ENCODE data around the gene NUDT16L1. TPM values are rescaled to one million over a fixed set of nuclear protein-coding genes. Genes with fewer than 3 reads are reported as not detected.

The NUDT16L1 gene
- total and polyA plus RNA-seq, 2 donors (not counting 1 experiment from before 2014, with no cell fraction given), result 14.0 to 21.5 TPM

- Histone ChIP-seq H3K9me3 (ENCODE audit: control insufficient read depth, insufficient read depth, low read depth, low read length) (no peaks in the 10 kb centered on the region), H3K4me3 (replicated peaks in 1 of 4; ENCODE audit: control extremely low read depth in 1 of 4, insufficient read depth in 1 of 4, low read depth in 3 of 4, low read length in 4 of 4) (no peak overlapping the region), H3K27me3 (ENCODE audit: control insufficient read depth, insufficient read depth, low read length) (no peaks in the 10 kb centered on the region), H3K27ac (ENCODE audit: insufficient read depth, low read length) (no peak overlapping the region), H3K79me2 (ENCODE audit: control insufficient read depth, insufficient read depth, low read length) (no peaks in the 10 kb centered on the region), H4K20me1 (ENCODE audit: control insufficient read depth, extremely low read depth, insufficient read depth, low read length) (no peaks in the 10 kb centered on the region), H2AFZ (ENCODE audit: low read length) (no peak overlapping the region), H3K4me1 (ENCODE audit: control insufficient read depth, extremely low read depth, insufficient read depth, low read length) (no peaks in the 10 kb centered on the region), H3K9ac (ENCODE audit: insufficient read depth, low read length) (no peak overlapping the region), H3K36me3 (ENCODE audit: control insufficient read depth, insufficient read depth, low read length) (peaks cover 26% of the 10 kb centered on the region), H3K4me2 (ENCODE audit: extremely low read depth, insufficient read depth, low read length) (no peak overlapping the region)
- TF ChIP-seq CTCF (conservative IDR thresholded peaks at IDR 0.05 in 1 of 2, IDR thresholded peaks at IDR 0.05 in 1 of 2; ENCODE audit: low read depth in 1 of 2, low read length in 2 of 2) (no peak), EZH2 (IDR thresholded peaks at IDR 0.05; ENCODE audit: low read length, missing control alignments) (no peak)
- no peak for DNase-seq (ENCODE audit: low read depth in 2 of 2)
Measured at GRCh38 chr16:4683255-4684057, 9.9 kb upstream of the NUDT16L1 start.

- Histone ChIP-seq H2AFZ (ENCODE audit: low read length) (no peak overlapping the region), H3K4me3 (replicated peaks in 1 of 4; ENCODE audit: control extremely low read depth in 1 of 4, insufficient read depth in 1 of 4, low read depth in 3 of 4, low read length in 4 of 4) (no peak overlapping the region), H3K27ac (ENCODE audit: insufficient read depth, low read length) (no peak overlapping the region), H3K9ac (ENCODE audit: insufficient read depth, low read length) (no peak overlapping the region), H3K79me2 (ENCODE audit: control insufficient read depth, insufficient read depth, low read length) (no peaks in the 10 kb centered on the region), H3K9me3 (ENCODE audit: control insufficient read depth, insufficient read depth, low read depth, low read length) (no peaks in the 10 kb centered on the region), H3K4me1 (ENCODE audit: control insufficient read depth, extremely low read depth, insufficient read depth, low read length) (no peaks in the 10 kb centered on the region), H3K4me2 (ENCODE audit: extremely low read depth, insufficient read depth, low read length) (no peak overlapping the region), H3K36me3 (ENCODE audit: control insufficient read depth, insufficient read depth, low read length) (peaks cover 29% of the 10 kb centered on the region), H4K20me1 (ENCODE audit: control insufficient read depth, extremely low read depth, insufficient read depth, low read length) (no peaks in the 10 kb centered on the region), H3K27me3 (ENCODE audit: control insufficient read depth, insufficient read depth, low read length) (no peaks in the 10 kb centered on the region)
- TF ChIP-seq CTCF (conservative IDR thresholded peaks at IDR 0.05 in 1 of 2, IDR thresholded peaks at IDR 0.05 in 1 of 2; ENCODE audit: low read depth in 1 of 2, low read length in 2 of 2), result no peak
- DNase-seq (ENCODE audit: low read depth in 2 of 2), result no peak
Measured at GRCh38 chr16:4684058-4684715, 9.2 kb upstream of the NUDT16L1 start.

- DNase-seq (ENCODE audit: low read depth in 2 of 2), result no peak
- H3K4me1 ChIP-seq (ENCODE audit: control insufficient read depth, extremely low read depth, insufficient read depth, low read length), result no peaks in the 10 kb centered on the region
- no peak overlapping the region for H3K9ac ChIP-seq (ENCODE audit: insufficient read depth, low read length)
- H3K79me2 ChIP-seq (ENCODE audit: control insufficient read depth, insufficient read depth, low read length), result no peaks in the 10 kb centered on the region
- no peak overlapping the region for H3K27ac ChIP-seq (ENCODE audit: insufficient read depth, low read length)
- H3K4me2 ChIP-seq (ENCODE audit: extremely low read depth, insufficient read depth, low read length), result no peak overlapping the region
- peaks cover 31% of the 10 kb centered on the region for H3K36me3 ChIP-seq (ENCODE audit: control insufficient read depth, insufficient read depth, low read length)
- no peak for TF ChIP-seq EZH2 (IDR thresholded peaks at IDR 0.05; ENCODE audit: low read length, missing control alignments)
- TF ChIP-seq CTCF (conservative IDR thresholded peaks at IDR 0.05 in 1 of 2, IDR thresholded peaks at IDR 0.05 in 1 of 2; ENCODE audit: low read depth in 1 of 2, low read length in 2 of 2), result no peak
- H4K20me1 ChIP-seq (ENCODE audit: control insufficient read depth, extremely low read depth, insufficient read depth, low read length), result no peaks in the 10 kb centered on the region
- no peaks in the 10 kb centered on the region for H3K9me3 ChIP-seq (ENCODE audit: control insufficient read depth, insufficient read depth, low read depth, low read length)
- no peaks in the 10 kb centered on the region for H3K27me3 ChIP-seq (ENCODE audit: control insufficient read depth, insufficient read depth, low read length)
- no peak overlapping the region for H2AFZ ChIP-seq (ENCODE audit: low read length)
- H3K4me3 ChIP-seq (replicated peaks in 1 of 4; ENCODE audit: control extremely low read depth in 1 of 4, insufficient read depth in 1 of 4, low read depth in 3 of 4, low read length in 4 of 4), result no peak overlapping the region
Measured at GRCh38 chr16:4684763-4685162, 8.6 kb upstream of the NUDT16L1 start.

Measured in fibroblast of lung (primary cell).